Mesenchymal stem cell (in vitro differentiated cells and primary cell): ENCODE results near the gene GPAT3.
A peak's percentile ranks its signal among the peaks of the same experiment; 100 is the strongest.

Experiments used
- DNase-seq: peaks from one replicate; pipeline ENCODE4 v3.0.0-alpha.2; 2013
- H2AFZ ChIP-seq: one replicate; pipeline ENCODE4 v1.6.1; 2013; ENCODE audit warnings: low read depth, mild to moderate bottlenecking, control low read depth, inconsistent platforms, low read length, moderate library complexity
- H2AK5ac ChIP-seq: 2 replicates; pipeline ENCODE4 v1.6.1; 2013; ENCODE audit warnings: low read length, moderate library complexity, mild to moderate bottlenecking, inconsistent platforms; ENCODE audit not compliant: severe bottlenecking
- H2BK120ac ChIP-seq: one replicate; pipeline ENCODE4 v1.6.1; 2013; ENCODE audit warnings: low read depth, mild to moderate bottlenecking, inconsistent platforms, low read length, moderate library complexity
- H2BK12ac ChIP-seq, 2 experiments: one replicate each; pipeline ENCODE4 v1.6.1; 2013; ENCODE audit warnings: inconsistent platforms in 2 of 2, low read length in 2 of 2, mild to moderate bottlenecking in 2 of 2, moderate library complexity in 2 of 2, control low read depth in 1 of 2
- H2BK15ac ChIP-seq: one replicate; pipeline ENCODE4 v1.6.1; 2013; ENCODE audit warnings: mild to moderate bottlenecking, low read depth, inconsistent platforms; ENCODE audit not compliant: poor library complexity, severe bottlenecking
- H2BK5ac ChIP-seq: 2 replicates; pipeline ENCODE4 v1.6.1; 2013; ENCODE audit warnings: low read depth, mild to moderate bottlenecking, low read length, control low read depth, inconsistent platforms; ENCODE audit not compliant: poor library complexity, severe bottlenecking
- H3K14ac ChIP-seq, 2 experiments: one replicate each; pipeline ENCODE4 v1.6.1; 2013; ENCODE audit warnings: inconsistent platforms in 2 of 2, low read length in 2 of 2, control low read depth in 1 of 2, mild to moderate bottlenecking in 1 of 2, moderate library complexity in 1 of 2
- H3K18ac ChIP-seq, 2 experiments: one replicate each; pipeline ENCODE4 v1.6.1; 2013; ENCODE audit warnings: inconsistent platforms in 2 of 2, low read length in 2 of 2, control low read depth in 1 of 2, low read depth in 1 of 2, mild to moderate bottlenecking in 1 of 2
- H3K23ac ChIP-seq, 2 experiments: one replicate each; pipeline ENCODE4 v1.6.1; 2013; ENCODE audit warnings: inconsistent platforms in 2 of 2, low read length in 2 of 2, mild to moderate bottlenecking in 2 of 2, moderate library complexity in 2 of 2, control low read depth in 1 of 2
- H3K27ac ChIP-seq: 2 replicates; pipeline ENCODE4 v1.5.1; 2013; ENCODE audit warnings: mild to moderate bottlenecking, moderate library complexity, low read length, control low read depth, inconsistent platforms; ENCODE audit not compliant: poor library complexity, severe bottlenecking
- H3K27me3 ChIP-seq, 2 experiments: 2 replicates each; pipeline versions ENCODE4 v1.6.1 to v1.7.0; 2013; ENCODE audit warnings: low read length in 2 of 2, mild to moderate bottlenecking in 2 of 2, moderate library complexity in 2 of 2, control low read depth in 1 of 2, inconsistent platforms in 1 of 2; ENCODE audit not compliant: control insufficient read depth in 1 of 2, insufficient read depth in 1 of 2
- H3K36me3 ChIP-seq, 2 experiments: 2 replicates each; pipeline versions ENCODE4 v1.6.1 to v1.7.0; 2013; ENCODE audit warnings: low read length in 2 of 2, control low read depth in 1 of 2, inconsistent platforms in 1 of 2, low read depth in 1 of 2, mild to moderate bottlenecking in 1 of 2; ENCODE audit not compliant: insufficient read depth in 2 of 2, control insufficient read depth in 1 of 2
- H3K4ac ChIP-seq, 2 experiments: one replicate each; pipeline ENCODE4 v1.6.1; 2013; ENCODE audit warnings: inconsistent platforms in 2 of 2, low read length in 2 of 2, mild to moderate bottlenecking in 2 of 2, moderate library complexity in 2 of 2, control low read depth in 1 of 2, low read depth in 1 of 2
- H3K4me1 ChIP-seq: 2 replicates; pipeline ENCODE4 v1.6.1; 2013; ENCODE audit warnings: low read depth, low read length, control low read depth; ENCODE audit not compliant: control insufficient read depth, insufficient read depth
- H3K4me2 ChIP-seq: 2 replicates; pipeline ENCODE4 v1.6.1; 2013; ENCODE audit warnings: low read length, mild to moderate bottlenecking, inconsistent platforms; ENCODE audit not compliant: poor library complexity, severe bottlenecking
- H3K4me3 ChIP-seq, 2 experiments: 2 replicates each; pipeline versions ENCODE4 v1.5.1 to v1.7.0; 2013; ENCODE audit warnings: low read length in 2 of 2, mild to moderate bottlenecking in 2 of 2, control low read depth in 1 of 2, low read depth in 1 of 2; ENCODE audit not compliant: insufficient read depth in 1 of 2
- H3K79me1 ChIP-seq: replicated peaks from 2 replicates; pipeline ENCODE4 v1.6.1; 2013; ENCODE audit warnings: mild to moderate bottlenecking, control low read depth, low read length, inconsistent platforms; ENCODE audit not compliant: poor library complexity, severe bottlenecking
- H3K9ac ChIP-seq: 2 replicates; pipeline ENCODE4 v1.7.0; 2013; ENCODE audit warnings: mild to moderate bottlenecking, low read length, moderate library complexity
- H3K9me3 ChIP-seq: 2 replicates; pipeline ENCODE4 v1.7.0; 2013; ENCODE audit warnings: mild to moderate bottlenecking, low read length; ENCODE audit not compliant: control insufficient read depth
- H4K8ac ChIP-seq: one replicate; pipeline ENCODE4 v1.6.1; 2013; ENCODE audit warnings: inconsistent platforms, mild to moderate bottlenecking, low read length, moderate library complexity
- H4K91ac ChIP-seq: one replicate; pipeline ENCODE4 v1.6.1; 2013; ENCODE audit warnings: mild to moderate bottlenecking, low read length, inconsistent platforms
- WGBS: methylation state at CpG from one replicate; pipeline ENCODE4 v1.1.7; 2013; ENCODE audit warnings: mixed read lengths; 5-methylcytosine and 5-hydroxymethylcytosine counted together

Gene GPAT3

GRCh38 chr4:83631066-83631465, 95.2 kb downstream of the GPAT3 start:
- DNase-seq = peak; percentile 79
- Histone ChIP-seq H3K9ac (no peak overlapping the region), H3K9me3 (no peaks in the 10 kb centered on the region), H2BK12ac (peak overlapping the region in 1 of 2 experiments; percentile 32), H3K4ac (peak overlapping the region in 1 of 2 experiments; percentile 5), H3K27me3 (no peaks in the 10 kb centered on the region), H3K23ac (no peak overlapping the region), H3K36me3 (no peaks in the 10 kb centered on the region), H3K14ac (no peak overlapping the region), H2BK5ac (no peak overlapping the region), H2BK120ac (no peak overlapping the region), H3K79me1 (no peaks in the 10 kb centered on the region), H2AK5ac (no peak overlapping the region), H4K91ac (no peak overlapping the region), H3K27ac (no peak overlapping the region), H2AFZ (no peak overlapping the region), H3K4me3 (no peak overlapping the region), H3K4me2 (no peak overlapping the region), H3K4me1 (peaks cover 2% of the 10 kb centered on the region), H4K8ac (no peak overlapping the region), H3K18ac (no peak overlapping the region), H2BK15ac (no peak overlapping the region)
- 18% methylated on average over 2 of the region's 2 CpGs for WGBS

GRCh38 chr4:83636930-83637329, 101.0 kb downstream of the GPAT3 start:
- WGBS = 80% methylated on average over 1 of the region's 8 CpGs
- Histone ChIP-seq H4K91ac (no peak overlapping the region), H3K4me1 (no peaks in the 10 kb centered on the region), H3K4me3 (no peak overlapping the region), H2BK120ac (no peak overlapping the region), H3K18ac (no peak overlapping the region), H3K4ac (no peak overlapping the region), H3K36me3 (no peaks in the 10 kb centered on the region), H2BK12ac (no peak overlapping the region), H3K14ac (no peak overlapping the region), H2AK5ac (no peak overlapping the region), H3K27me3 (peaks cover 0 to 4% of the 10 kb centered on the region in 2 experiments), H2AFZ (no peak overlapping the region), H3K27ac (no peak overlapping the region), H4K8ac (no peak overlapping the region), H2BK15ac (no peak overlapping the region), H3K23ac (no peak overlapping the region), H3K9me3 (no peaks in the 10 kb centered on the region), H3K9ac (no peak overlapping the region), H3K4me2 (no peak overlapping the region), H3K79me1 (no peaks in the 10 kb centered on the region), H2BK5ac (no peak overlapping the region)
- DNase-seq = no peak

GRCh38 chr4:83639849-83640493, 104.1 kb downstream of the GPAT3 start:
- H2BK15ac ChIP-seq = no peak overlapping the region
- H3K27ac ChIP-seq = no peak overlapping the region
- H3K79me1 ChIP-seq = no peaks in the 10 kb centered on the region
- H3K14ac ChIP-seq = no peak overlapping the region
- no peak overlapping the region for H2BK12ac ChIP-seq
- H3K23ac ChIP-seq = no peak overlapping the region
- H3K36me3 ChIP-seq = no peaks in the 10 kb centered on the region
- H2BK5ac ChIP-seq = no peak overlapping the region
- H4K8ac ChIP-seq = no peak overlapping the region
- H3K4me1 ChIP-seq = no peaks in the 10 kb centered on the region
- H2AK5ac ChIP-seq = no peak overlapping the region
- H3K18ac ChIP-seq = no peak overlapping the region
- no peak overlapping the region for H3K4me3 ChIP-seq
- H3K4ac ChIP-seq = no peak overlapping the region
- no peak overlapping the region for H3K4me2 ChIP-seq
- WGBS = 16% methylated on average over 4 of the region's 5 CpGs
- H3K9ac ChIP-seq = no peak overlapping the region
- no peak overlapping the region for H2BK120ac ChIP-seq
- peaks cover 8 to 16% of the 10 kb centered on the region in 2 experiments for H3K27me3 ChIP-seq
- H4K91ac ChIP-seq = no peak overlapping the region
- H2AFZ ChIP-seq = no peak overlapping the region
- peak; percentile 82 for DNase-seq
- H3K9me3 ChIP-seq = no peaks in the 10 kb centered on the region

- Histone ChIP-seq H2BK15ac (no peak overlapping the region), H3K27me3 (peaks cover 12 to 23% of the 10 kb centered on the region in 2 experiments), H3K14ac (no peak overlapping the region), H3K4me2 (no peak overlapping the region), H4K91ac (no peak overlapping the region), H3K4ac (no peak overlapping the region), H3K23ac (no peak overlapping the region), H3K36me3 (no peaks in the 10 kb centered on the region), H2AFZ (no peak overlapping the region), H3K18ac (no peak overlapping the region), H2BK5ac (no peak overlapping the region), H3K9me3 (no peaks in the 10 kb centered on the region), H2BK12ac (no peak overlapping the region), H3K9ac (no peak overlapping the region), H2AK5ac (no peak overlapping the region), H3K4me3 (no peak overlapping the region), H3K4me1 (no peaks in the 10 kb centered on the region), H3K27ac (no peak overlapping the region), H3K79me1 (no peaks in the 10 kb centered on the region), H4K8ac (no peak overlapping the region), H2BK120ac (no peak overlapping the region)
- DNase-seq = no peak
- WGBS = 85% methylated on average over 4 of the region's 4 CpGs
Observed at GRCh38 chr4:83643036-83643435, 107.1 kb downstream of the GPAT3 start.
